Measurements from ENCODE around the gene TBL2. TPM values are rescaled to one million over a fixed set of nuclear protein-coding genes. Genes with fewer than 3 reads are reported as not detected.
"Not testable (repeated sequence)": the region's sequence is repeated elsewhere in the genome, so short reads cannot be mapped to it uniquely, and the experiment has no call there.

TBL2 gene
- total RNA-seq, 2 donors from 2014 or later, result 36.5 to 50.2 TPM

- intact Hi-C loops (cut with DNase I), result no loop called here
- Histone ChIP-seq H3K4me1 (no peaks in the 10 kb centered on the region), H3K4me3 (no peak overlapping the region), H3K27ac (no peak overlapping the region), H3K27me3 (no peaks in the 10 kb centered on the region), H3K9ac (ENCODE audit: low read depth in 2 of 2, low read length in 2 of 2) (no peak overlapping the region), H3K9me3 (no peaks in the 10 kb centered on the region), H3K36me3 (peaks cover 23% of the 10 kb centered on the region)
- DNase-seq, result no peak
- TF ChIP-seq CTCF (IDR thresholded peaks at IDR 0.05), result no peak
Observed at GRCh38 chr7:73570521-73570920, 7.9 kb downstream of the TBL2 start.

- Histone ChIP-seq H3K36me3 (peaks cover 23% of the 10 kb centered on the region), H3K4me1 (no peaks in the 10 kb centered on the region), H3K9me3 (no peaks in the 10 kb centered on the region), H3K27ac (no peak overlapping the region), H3K9ac (ENCODE audit: low read depth in 2 of 2, low read length in 2 of 2) (no peak overlapping the region), H3K4me3 (no peak overlapping the region), H3K27me3 (no peaks in the 10 kb centered on the region)
- intact Hi-C loops (cut with DNase I), result no loop called here
- no peak for DNase-seq
- TF ChIP-seq CTCF (IDR thresholded peaks at IDR 0.05), result no peak
Observed at GRCh38 chr7:73569042-73569608, 9.3 kb downstream of the TBL2 start.

- intact Hi-C loops (cut with DNase I), result no loop called here
- no peaks in the 10 kb centered on the region for H3K27me3 ChIP-seq
- TF ChIP-seq CTCF (IDR thresholded peaks at IDR 0.05), result no peak
- H3K9me3 ChIP-seq, result no peaks in the 10 kb centered on the region
- no peak for DNase-seq
- no peaks in the 10 kb centered on the region for H3K4me1 ChIP-seq
- no peak overlapping the region for H3K27ac ChIP-seq
- H3K36me3 ChIP-seq, result peaks cover 13% of the 10 kb centered on the region
- H3K4me3 ChIP-seq, result no peak overlapping the region
- H3K9ac ChIP-seq (ENCODE audit: low read depth in 2 of 2, low read length in 2 of 2), result no peak overlapping the region
Observed at GRCh38 chr7:73567846-73568685, 10.3 kb downstream of the TBL2 start.

GRCh38 chr7:73567140-73567539, 11.2 kb downstream of the TBL2 start:
- H3K27ac ChIP-seq, result no peak overlapping the region
- peaks cover 12% of the 10 kb centered on the region for H3K36me3 ChIP-seq
- H3K27me3 ChIP-seq, result no peaks in the 10 kb centered on the region
- TF ChIP-seq CTCF (IDR thresholded peaks at IDR 0.05), result no peak
- intact Hi-C loops (cut with DNase I), result no loop called here
- H3K9me3 ChIP-seq, result no peaks in the 10 kb centered on the region
- no peak overlapping the region for H3K9ac ChIP-seq (ENCODE audit: low read depth in 2 of 2, low read length in 2 of 2)
- no peak for DNase-seq
- H3K4me3 ChIP-seq, result no peak overlapping the region
- H3K4me1 ChIP-seq, result no peaks in the 10 kb centered on the region

GRCh38 chr7:73566431-73566830, 11.9 kb downstream of the TBL2 start:
- H3K27me3 ChIP-seq; H3K27ac ChIP-seq; intact Hi-C loops (cut with DNase I); H3K9me3 ChIP-seq; DNase-seq; H3K4me1 ChIP-seq: not testable (repeated sequence)
- peaks cover 12% of the 10 kb centered on the region for H3K36me3 ChIP-seq
- peak overlapping the region; percentile 28 for H3K4me3 ChIP-seq
- H3K9ac ChIP-seq (ENCODE audit: low read depth in 2 of 2, low read length in 2 of 2), result peak overlapping the region in 1 of 2 donors; percentile 51

Data from colonic mucosa (tissue), 4 donors.